Cardiac septum (tissue), 1 donor: Measurements from ENCODE around the gene MGAT4A. TPM values are rescaled to one million over a fixed set of nuclear protein-coding genes. Genes with fewer than 3 reads are reported as not detected.
"Not testable (repeated sequence)": the region's sequence is repeated elsewhere in the genome, so short reads cannot be mapped to it uniquely, and the experiment has no call there.

Experiments used
- DNase-seq: peaks from one replicate; pipeline ENCODE4 v3.0.0-alpha.2; 2020; ENCODE audit warnings: low spot score
- intact Hi-C: fragments of 100-400 bp; cut with DNase I; formaldehyde crosslinking; loops from one replicate; pipeline ENCODE4 v1.14.0; 2022
- total RNA-seq: library from RNA; stranded (reverse); fragmentation: NEBNext Ultra II Directional; extraction: Animal tissue kit (Norgen Biotek cat#: 25700); gene quantifications from one replicate; pipeline ENCODE4 v1.2.1, GENCODE V29; 2021
- donor health status: DM: no; HTN: no; CAD: no.

Gene MGAT4A
- total RNA-seq, 1 donor from 2014 or later = 16.3 TPM

- DNase-seq = no peak
- intact Hi-C loops = loop anchor here (5.0 kb wide), 1 partner anchor 55 kb away; no protein-coding TSS in a partner anchor
Measured at GRCh38 chr2:98761909-98762308, 31.0 kb upstream of the MGAT4A start.

- DNase-seq = no peak
Measured at GRCh38 chr2:98761267-98761781, 30.4 kb upstream of the MGAT4A start.

GRCh38 chr2:98759827-98760625 is 29.1 kb upstream of the MGAT4A start:
- intact Hi-C loops = loop anchor here (5.0 kb wide), 1 partner anchor 57 kb away; no protein-coding TSS in a partner anchor
- no peak for DNase-seq

More at GRCh38 chr2:98761267-98761781, 30.4 kb upstream of the MGAT4A start:
- intact Hi-C loops = loop anchor here (5.0 kb wide), 1 partner anchor 56 kb away; no protein-coding TSS in a partner anchor

- DNase-seq = no peak
- intact Hi-C loops = no loop called here
Measured at GRCh38 chr2:98759338-98759737, 28.4 kb upstream of the MGAT4A start.

- DNase-seq = peak; percentile 81
- intact Hi-C loops = no loop called here
Measured at GRCh38 chr2:98757904-98758421, 27.0 kb upstream of the MGAT4A start.

GRCh38 chr2:98753801-98754200 is 22.9 kb upstream of the MGAT4A start:
- intact Hi-C loops = no loop called here
- no peak for DNase-seq

GRCh38 chr2:98752711-98753110 is 21.8 kb upstream of the MGAT4A start:
- intact Hi-C loops, DNase-seq: not testable (repeated sequence)

GRCh38 chr2:98751748-98752147 is 20.8 kb upstream of the MGAT4A start:
- intact Hi-C loops = no loop called here
- DNase-seq = no peak

GRCh38 chr2:98750593-98751282 is 19.8 kb upstream of the MGAT4A start:
- no peak for DNase-seq
- intact Hi-C loops = no loop called here

GRCh38 chr2:98749066-98749450 is 18.1 kb upstream of the MGAT4A start:
- intact Hi-C loops = no loop called here

GRCh38 chr2:98748292-98749065 is 17.5 kb upstream of the MGAT4A start:
- no peak for DNase-seq
- intact Hi-C loops = no loop called here

More at GRCh38 chr2:98749066-98749450, 18.1 kb upstream of the MGAT4A start:
- no peak for DNase-seq

GRCh38 chr2:98747888-98748287 is 17.0 kb upstream of the MGAT4A start:
- DNase-seq = no peak

GRCh38 chr2:98746426-98746825 is 15.5 kb upstream of the MGAT4A start:
- intact Hi-C loops = no loop called here

More at GRCh38 chr2:98747888-98748287, 17.0 kb upstream of the MGAT4A start:
- intact Hi-C loops = no loop called here

GRCh38 chr2:98744595-98744994 is 13.7 kb upstream of the MGAT4A start:
- intact Hi-C loops = no loop called here
- no peak for DNase-seq

More at GRCh38 chr2:98746426-98746825, 15.5 kb upstream of the MGAT4A start:
- DNase-seq = no peak

GRCh38 chr2:98743835-98744234 is 12.9 kb upstream of the MGAT4A start:
- intact Hi-C loops = no loop called here
- DNase-seq = no peak

GRCh38 chr2:98739020-98739419 is 8.1 kb upstream of the MGAT4A start:
- DNase-seq = no peak
- intact Hi-C loops = no loop called here

GRCh38 chr2:98738304-98738703 is 7.4 kb upstream of the MGAT4A start:
- intact Hi-C loops = no loop called here
- DNase-seq = no peak

- no peak for DNase-seq
- intact Hi-C loops = no loop called here
Measured at GRCh38 chr2:98737848-98738247, 6.9 kb upstream of the MGAT4A start.

- intact Hi-C loops = no loop called here
- no peak for DNase-seq
Measured at GRCh38 chr2:98736464-98736889, 5.5 kb upstream of the MGAT4A start.
